Loucy (cell line): Measurements from ENCODE around the gene SAMD9L.

Experiments
- CTCF ChIP-seq: fragments of 200-600 bp; sonication (generic); conservative IDR thresholded peaks from 2 replicates; pipeline ENCODE4 v1.5.1; 2014; ENCODE audit warnings: mild to moderate bottlenecking, antibody characterized with exemption, low read length
- EZH2phosphoT487 ChIP-seq: fragments of 200-600 bp; IDR thresholded peaks from 2 replicates; pipeline ENCODE4 v1.6.1; 2018; ENCODE audit warnings: antibody characterized with exemption, mild to moderate bottlenecking, moderate library complexity, borderline replicate concordance

- TF ChIP-seq CTCF (no peak), EZH2phosphoT487 (no peak)
These were observed 8.7 kb upstream of the SAMD9L start for GRCh38 chr7:93156884-93157283.
